PFSK-1 (cell line): ENCODE results near the gene FGFBP1.

Experiments used
- FOXP2 ChIP-seq: optimal IDR thresholded peaks from 2 replicates; pipeline ENCODE3; 2011; ENCODE audit warnings: borderline replicate concordance, control low read depth, inconsistent platforms; ENCODE audit not compliant: insufficient read depth; ENCODE audit errors: extremely low read length, extremely low read depth
- POLR2AphosphoS5 ChIP-seq: IDR thresholded peaks from 2 replicates; pipeline ENCODE4 v1.6.1; 2012; ENCODE audit warnings: low read depth, mild to moderate bottlenecking, control low read depth, low read length, moderate library complexity
- REST ChIP-seq, 2 experiments: IDR thresholded peaks; 2 replicates each; pipeline versions ENCODE4 v1.6.1 to v1.8.0; 2011 to 2012; ENCODE audit warnings: low read depth in 2 of 2, low read length in 2 of 2, control low read depth in 1 of 2, inconsistent platforms in 1 of 2, mild to moderate bottlenecking in 1 of 2, moderate library complexity in 1 of 2; ENCODE audit not compliant: insufficient read depth in 1 of 2
- SIN3A ChIP-seq: IDR thresholded peaks from 2 replicates; pipeline ENCODE4 v1.6.1; 2012; ENCODE audit warnings: mild to moderate bottlenecking, low read length, moderate library complexity, borderline replicate concordance; ENCODE audit not compliant: insufficient read depth
- TAF1 ChIP-seq: IDR thresholded peaks from 2 replicates; pipeline ENCODE4 v1.6.1; 2012; ENCODE audit warnings: low read length, control low read depth, borderline replicate concordance; ENCODE audit not compliant: insufficient read depth

FGFBP1 gene

DNA sequence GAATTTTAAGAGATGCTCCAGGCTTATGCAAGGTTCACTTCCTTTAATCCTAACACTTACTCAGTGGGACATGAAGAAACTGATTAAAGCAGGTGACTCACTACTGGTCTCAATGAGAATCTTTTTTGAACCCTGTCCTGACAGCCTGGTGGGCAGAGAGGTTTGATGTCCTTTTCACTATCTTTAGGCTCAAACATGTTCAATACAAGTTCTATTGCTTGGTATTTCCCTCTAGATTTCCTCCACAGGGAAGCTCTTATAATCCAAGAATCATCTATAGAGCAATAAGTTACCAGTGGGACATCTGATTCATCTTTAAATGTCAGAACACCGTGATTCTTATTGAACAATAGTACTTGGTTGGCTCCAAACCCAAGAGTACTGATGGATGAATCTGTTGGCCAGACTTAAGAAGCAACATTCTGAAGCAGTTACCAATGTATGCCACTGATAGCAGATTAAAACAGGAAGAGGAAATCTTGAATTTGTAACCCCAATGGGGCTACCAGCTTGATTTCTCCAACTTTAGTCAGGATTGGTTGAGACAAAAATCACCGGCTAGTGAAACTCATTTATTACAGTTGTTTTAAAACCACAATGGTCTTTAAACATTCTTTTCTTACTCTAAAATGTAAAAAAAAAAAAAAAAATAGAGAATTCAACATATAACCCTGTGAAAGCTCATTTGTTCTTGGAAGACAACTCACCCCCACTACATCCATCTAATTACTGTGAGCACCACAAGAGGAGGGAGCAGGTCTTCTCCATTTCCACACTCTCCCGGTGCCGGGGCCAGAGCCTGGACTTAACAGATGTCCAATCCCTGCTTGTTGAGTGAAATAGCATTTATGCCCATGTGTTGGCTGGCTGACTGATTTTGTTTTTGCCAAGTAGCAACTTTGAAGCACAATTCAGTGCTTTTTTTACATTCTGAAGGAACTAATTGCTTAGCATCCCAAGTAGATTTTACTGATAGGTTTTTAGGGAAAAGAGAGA is 43.3 kb downstream of the FGFBP1 start:
- TF ChIP-seq FOXP2 (no peak), POLR2AphosphoS5 (no peak), TAF1 (no peak), REST (IDR thresholded peaks at IDR 0.05; ENCODE audit: insufficient read depth in 1 of 2, low read depth in 2 of 2, low read length in 2 of 2) (no peak), SIN3A (no peak)

GRCh38 chr4:15894393-15894792 is 44.1 kb downstream of the FGFBP1 start:
- TF ChIP-seq TAF1 (no peak), FOXP2 (no peak), REST (IDR thresholded peaks at IDR 0.05; ENCODE audit: insufficient read depth in 1 of 2, low read depth in 2 of 2, low read length in 2 of 2) (no peak), POLR2AphosphoS5 (no peak), SIN3A (no peak)

GRCh38 chr4:15893962-15894361 is 44.6 kb downstream of the FGFBP1 start:
- TF ChIP-seq SIN3A (peak; percentile 25; the same call in 1 of the 2 replicates), FOXP2 (no peak)

DNA sequence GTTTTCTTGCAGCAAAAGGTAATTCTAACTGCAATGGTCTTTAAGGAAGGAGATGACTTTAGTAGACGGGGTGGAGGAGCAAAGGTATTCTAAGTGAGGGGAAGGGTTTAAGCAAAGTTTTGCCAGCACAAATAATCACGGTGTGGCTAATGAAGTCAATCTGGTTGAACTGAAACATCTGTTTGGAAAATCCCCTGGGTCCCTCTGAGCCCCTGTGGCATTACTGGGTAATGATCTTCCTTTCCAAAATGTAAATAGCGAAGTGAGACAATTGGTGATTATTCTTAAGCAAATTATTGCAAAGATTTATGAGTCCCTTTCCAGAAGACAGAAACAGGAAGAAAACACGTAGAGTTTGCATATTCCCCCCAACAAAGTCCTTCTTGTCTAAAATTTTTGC is 47.2 kb downstream of the FGFBP1 start:
- TF ChIP-seq SIN3A = no peak
- TF ChIP-seq POLR2AphosphoS5 = no peak
- TF ChIP-seq FOXP2 = no peak
- TF ChIP-seq TAF1 = no peak
- no peak for TF ChIP-seq REST (IDR thresholded peaks at IDR 0.05; ENCODE audit: insufficient read depth in 1 of 2, low read depth in 2 of 2, low read length in 2 of 2)

DNA sequence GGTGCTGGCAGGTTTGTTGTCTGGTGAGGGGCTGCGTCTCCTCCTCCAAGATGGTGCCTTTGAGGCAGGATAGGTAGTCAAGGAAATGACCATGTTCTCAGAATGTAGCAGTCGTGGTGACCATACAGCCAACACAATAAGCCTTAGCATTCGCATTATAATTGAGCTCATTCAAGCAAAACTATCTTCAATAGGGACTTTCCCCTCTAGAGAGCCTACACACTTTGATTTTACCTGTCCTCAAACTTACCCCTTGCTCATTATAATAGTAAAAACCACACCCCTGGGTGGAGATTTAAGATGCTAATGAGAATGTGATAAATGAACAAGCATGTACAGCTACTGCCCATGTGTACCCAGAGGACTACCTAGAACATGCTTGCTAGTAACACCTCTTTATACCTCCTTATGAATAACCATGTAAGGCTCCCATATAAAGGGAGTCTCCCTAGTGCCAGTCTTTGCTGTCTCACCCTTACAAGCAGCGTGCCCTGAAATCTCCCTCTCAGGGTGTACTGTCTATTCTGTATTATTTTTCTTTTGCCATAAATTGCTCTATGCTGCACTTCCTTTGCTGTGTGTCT is 48.2 kb downstream of the FGFBP1 start:
- no peak for TF ChIP-seq POLR2AphosphoS5
- TF ChIP-seq FOXP2 = no peak
- no peak for TF ChIP-seq REST (IDR thresholded peaks at IDR 0.05; ENCODE audit: insufficient read depth in 1 of 2, low read depth in 2 of 2, low read length in 2 of 2)
- no peak for TF ChIP-seq SIN3A
- no peak for TF ChIP-seq TAF1
